H54 (cell line): ENCODE measurements around the gene PLEKHG1.

Source experiments
- DNase-seq: peaks from one replicate; pipeline ENCODE4 v3.0.0; 2011; ENCODE audit warnings: low spot score, mixed read lengths; ENCODE audit not compliant: insufficient read length
- FAIRE-seq: peaks from 3 replicates; lab custom pipeline; 2011; peaks lifted over from hg19 to GRCh38; lab: Jason Lieb, UNC
- POLR2A ChIP-seq: IDR thresholded peaks from 2 replicates; pipeline ENCODE4 v1.6.1; 2011; ENCODE audit warnings: low read depth, mild to moderate bottlenecking, low read length

The PLEKHG1 gene

DNA sequence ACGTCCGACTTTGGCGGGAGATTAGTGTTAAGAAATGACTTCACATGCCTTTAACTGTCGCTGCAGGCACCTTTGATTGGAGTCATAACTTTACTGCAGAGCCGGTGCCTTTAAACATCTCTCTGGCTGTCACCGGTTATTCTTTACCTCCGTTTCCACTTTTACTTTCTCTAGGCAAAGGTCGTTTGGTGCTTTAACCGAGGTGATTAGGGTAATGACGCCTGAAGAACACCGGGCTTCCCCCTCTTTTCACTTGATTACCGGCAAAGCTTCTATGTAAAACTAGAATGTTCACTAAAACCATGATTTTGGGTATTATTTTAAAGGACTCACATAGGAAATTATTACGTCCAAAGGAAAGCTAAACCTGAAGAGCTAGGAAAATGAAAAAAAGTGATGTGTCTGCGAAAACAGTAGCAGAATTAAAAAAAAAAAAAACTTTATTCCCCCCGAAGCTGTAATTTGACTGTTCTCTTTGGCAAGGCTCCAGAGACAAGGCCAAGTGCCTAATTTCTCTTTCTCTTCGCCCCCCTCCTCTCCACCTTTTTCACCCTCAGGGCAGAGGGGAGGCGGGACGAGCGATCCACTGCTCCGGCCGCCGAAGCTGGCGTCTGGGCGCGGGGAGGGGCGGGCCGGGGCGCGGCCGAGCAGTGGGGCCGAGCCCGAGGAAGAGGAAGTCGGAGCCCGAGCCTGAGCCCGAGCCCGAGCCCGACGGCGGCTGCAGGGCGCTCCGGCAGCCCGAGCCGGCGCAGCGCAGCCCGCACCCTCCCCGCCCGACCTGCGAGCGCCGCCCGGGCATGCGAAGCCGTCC lies at the start of gene PLEKHG1:
TSS of gene PLEKHG1 (plus strand) at position 687 of the 811 bp plus-strand sequence. CDS start 133,797 bp downstream, outside the sequence.
- peak; percentile 15 for DNase-seq
- no peak for TF ChIP-seq POLR2A
- no peak for FAIRE-seq

DNA sequence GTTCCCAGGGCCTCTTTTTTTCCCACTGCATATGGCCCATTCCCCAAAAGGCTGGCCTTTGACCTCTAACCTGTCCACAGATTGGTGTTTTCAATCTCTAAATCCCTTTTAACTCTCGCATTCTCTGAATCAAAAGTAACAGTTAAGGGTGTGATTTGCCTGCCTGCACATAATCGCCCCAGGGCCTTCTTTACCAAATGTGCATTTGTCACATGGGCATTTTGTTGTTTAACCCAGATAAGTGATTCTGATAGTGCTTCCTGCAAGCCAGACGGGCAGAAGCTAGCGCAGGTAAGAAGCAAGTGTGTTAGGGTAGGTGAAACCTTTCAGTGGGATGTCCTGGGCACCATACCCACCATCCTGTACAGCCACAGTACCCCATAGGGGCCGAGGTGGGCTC lies 49.4 kb upstream of the PLEKHG1 start:
- no peak for FAIRE-seq
- no peak for DNase-seq
- TF ChIP-seq POLR2A, result no peak

DNA sequence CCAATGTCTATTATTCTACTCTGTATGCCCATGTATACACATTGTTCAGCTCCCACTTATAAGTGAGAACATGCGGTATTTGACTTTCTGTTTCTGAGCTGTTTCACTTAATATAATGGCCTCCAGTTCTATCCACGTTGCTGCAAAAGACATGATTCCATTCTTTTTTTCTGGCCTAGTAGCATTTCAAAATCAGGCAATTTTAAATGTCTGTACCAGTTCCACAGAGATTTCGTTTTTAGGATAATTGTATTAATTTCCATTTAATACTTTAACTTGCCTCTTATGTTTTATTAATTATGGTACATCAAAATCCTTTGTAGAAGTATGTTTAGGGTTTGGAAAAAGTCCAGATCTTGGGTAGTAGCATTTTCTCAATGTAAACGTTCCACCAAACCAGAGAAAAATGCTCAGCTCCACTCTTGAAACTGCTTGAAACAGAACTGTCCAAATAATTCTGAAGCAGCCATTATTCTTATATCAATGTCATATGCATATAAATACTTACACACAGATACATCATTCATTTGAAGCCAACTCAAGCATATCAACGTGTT lies 42.6 kb upstream of the PLEKHG1 start:
- DNase-seq (no peak), FAIRE-seq (no peak)
- no peak for TF ChIP-seq POLR2A

DNA sequence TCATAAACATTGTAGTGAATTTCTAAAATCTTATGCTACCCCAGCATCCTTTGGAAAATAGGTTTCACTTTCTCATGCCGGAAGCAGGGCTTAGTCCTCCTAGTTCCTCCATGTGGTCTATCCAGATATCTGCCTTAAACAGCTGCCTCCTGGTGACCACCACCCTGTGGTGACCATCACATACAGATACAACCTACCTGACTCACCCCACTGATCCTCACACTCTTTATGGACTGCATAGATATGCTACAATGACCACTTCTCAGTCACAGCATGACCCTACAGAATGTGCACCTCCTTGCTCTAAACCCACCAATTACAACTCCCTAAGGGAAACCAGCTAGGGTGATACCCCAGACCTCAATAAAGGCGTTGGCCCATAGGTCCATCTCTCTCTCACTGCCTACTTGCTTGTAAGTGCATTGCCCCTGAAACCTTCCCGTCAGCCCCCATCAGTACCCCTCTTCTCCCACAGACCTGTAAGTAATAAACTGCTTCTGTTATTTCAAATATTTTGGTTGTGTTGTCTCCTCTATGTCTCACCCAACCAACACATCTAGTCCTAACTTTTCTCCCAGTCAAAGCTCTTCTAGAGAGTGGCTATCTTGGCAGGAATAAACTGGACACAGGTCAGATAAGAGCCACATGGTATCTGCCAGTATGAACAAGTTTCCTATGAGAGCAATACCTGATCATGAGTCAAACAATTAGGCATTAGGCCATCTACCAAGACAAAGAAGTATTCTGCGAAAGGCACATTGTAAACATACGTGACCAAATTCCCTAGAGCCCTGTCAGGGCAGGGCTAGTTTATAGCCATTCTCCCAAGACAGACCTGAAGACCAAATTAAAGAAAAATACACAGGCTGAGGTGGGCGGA lies 39.4 kb upstream of the PLEKHG1 start:
- DNase-seq (no peak), FAIRE-seq (no peak)
- TF ChIP-seq POLR2A, result no peak

DNA sequence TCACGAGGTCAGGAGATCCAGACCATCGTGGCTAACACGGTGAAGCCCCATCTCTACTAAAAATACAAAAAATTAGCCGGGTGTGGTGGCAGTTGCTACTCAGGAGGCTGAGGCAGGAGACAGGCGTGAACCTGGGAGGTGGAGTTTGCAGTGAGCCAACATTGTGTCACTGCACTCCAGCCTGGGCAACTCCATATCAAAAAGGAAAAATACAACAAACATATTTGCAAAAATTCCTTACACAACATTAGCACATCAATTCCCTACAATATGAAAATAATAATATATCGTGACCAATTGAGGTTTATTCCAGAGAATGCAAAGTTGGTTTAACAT lies 38.8 kb upstream of the PLEKHG1 start:
- DNase-seq (no peak), FAIRE-seq (no peak)
- no peak for TF ChIP-seq POLR2A

DNA sequence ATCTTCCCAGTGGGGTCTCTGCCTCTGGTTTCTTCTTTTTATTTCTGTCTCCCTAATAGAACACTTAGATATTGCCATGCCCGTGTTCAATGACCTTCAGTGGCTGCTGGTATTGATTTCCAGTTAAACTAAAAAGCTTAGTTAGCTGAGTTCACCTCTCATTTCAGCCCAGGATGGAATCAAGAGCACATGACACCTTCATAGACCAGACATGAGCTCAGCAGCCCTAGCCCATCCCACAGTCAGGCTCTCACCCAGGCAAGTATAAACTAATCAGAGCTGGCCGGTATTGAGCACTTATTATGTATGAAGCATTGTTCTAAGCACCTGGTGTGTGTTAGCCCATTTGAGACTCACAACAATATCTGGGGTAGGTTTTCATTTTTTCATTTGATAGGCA lies 33.7 kb upstream of the PLEKHG1 start:
- TF ChIP-seq POLR2A, result no peak
- no peak for FAIRE-seq
- no peak for DNase-seq

DNA sequence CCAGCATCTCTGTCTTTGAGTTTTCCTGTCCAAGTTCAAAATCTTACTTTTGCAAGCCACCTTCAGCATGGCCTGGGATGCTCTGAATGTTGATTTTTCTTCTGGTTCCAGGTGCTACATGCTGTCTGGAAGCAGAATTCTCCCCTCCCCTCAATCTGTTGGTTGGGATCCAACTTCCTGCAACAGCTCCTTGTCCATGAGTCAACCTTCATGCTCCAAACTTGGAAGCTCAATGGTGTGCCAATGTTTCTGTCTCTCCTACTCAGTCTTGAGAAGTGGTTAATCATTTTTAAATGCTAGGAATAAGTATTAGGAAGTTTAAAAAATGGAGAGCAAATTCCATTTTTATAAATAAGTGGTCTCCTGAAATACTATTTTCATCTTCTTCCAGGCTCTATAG lies 33.2 kb upstream of the PLEKHG1 start:
- FAIRE-seq (no peak), DNase-seq (no peak)
- TF ChIP-seq POLR2A, result no peak

DNA sequence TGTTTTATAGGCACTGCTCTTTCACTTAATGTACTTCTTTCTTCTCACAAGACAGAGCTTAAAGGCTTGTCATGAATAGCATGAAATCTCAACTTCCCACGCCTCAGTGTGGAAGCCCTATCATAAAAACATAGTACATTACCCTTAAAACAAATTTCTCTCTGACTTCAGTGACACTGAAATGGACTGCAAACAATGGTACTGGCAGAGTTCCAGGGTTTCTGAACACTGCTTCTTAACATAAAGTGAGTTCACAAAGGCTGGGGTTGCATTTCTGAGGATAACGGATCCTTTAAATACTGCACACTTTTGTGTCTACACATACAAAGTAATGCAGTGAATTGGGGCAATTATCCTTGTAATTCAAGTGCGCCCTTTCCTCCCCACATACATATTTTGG lies 32.3 kb upstream of the PLEKHG1 start:
- FAIRE-seq (no peak), DNase-seq (no peak)
- TF ChIP-seq POLR2A, result no peak

DNA sequence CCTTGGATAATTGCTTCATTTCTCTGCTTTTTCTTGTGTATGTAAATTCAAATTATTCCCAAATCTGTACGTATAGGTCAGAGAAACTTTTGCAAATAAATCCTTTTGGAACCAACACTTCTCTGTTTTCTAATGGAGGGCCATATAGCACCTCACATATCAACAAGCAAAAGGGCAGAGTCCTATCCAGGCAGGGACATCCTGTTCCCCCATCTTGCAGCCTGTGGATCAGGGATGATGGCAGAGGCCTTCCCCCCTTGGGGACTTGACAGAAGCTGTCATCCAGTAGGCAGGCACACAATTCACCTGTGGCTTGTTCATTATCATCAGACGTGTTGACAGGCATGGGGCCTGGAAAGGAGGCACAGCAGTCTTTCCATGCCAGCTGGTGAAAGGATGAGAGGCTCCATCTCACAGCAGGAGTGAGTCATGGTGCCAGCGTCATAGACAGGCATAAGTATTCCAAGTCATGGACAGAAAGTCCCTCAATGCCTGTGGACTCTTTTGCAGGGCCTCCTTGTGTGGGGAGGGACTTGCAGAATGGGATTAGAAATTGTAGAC lies 31.8 kb upstream of the PLEKHG1 start:
- FAIRE-seq (no peak), DNase-seq (peak; percentile 5)
- no peak for TF ChIP-seq POLR2A

DNA sequence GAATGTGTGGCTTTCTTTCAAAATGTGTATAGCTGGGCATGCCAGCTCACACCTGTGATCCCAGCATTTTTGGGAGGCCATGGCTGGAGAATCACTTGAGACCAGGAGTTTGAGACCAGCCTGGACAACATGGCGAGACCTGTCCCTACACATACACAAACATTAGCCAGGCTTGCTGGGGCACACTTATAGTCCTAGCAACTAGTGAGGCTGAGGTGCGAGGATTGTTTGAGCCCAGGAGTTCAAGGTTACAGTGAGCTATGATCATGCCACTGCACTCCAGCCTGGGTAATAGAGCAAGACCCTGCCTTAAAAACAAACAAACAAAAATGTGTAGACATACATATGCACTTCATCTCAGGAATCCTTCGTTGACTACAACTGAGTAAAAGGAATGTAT lies 31.1 kb upstream of the PLEKHG1 start:
- no peak for TF ChIP-seq POLR2A
- DNase-seq (no peak), FAIRE-seq (no peak)

DNA sequence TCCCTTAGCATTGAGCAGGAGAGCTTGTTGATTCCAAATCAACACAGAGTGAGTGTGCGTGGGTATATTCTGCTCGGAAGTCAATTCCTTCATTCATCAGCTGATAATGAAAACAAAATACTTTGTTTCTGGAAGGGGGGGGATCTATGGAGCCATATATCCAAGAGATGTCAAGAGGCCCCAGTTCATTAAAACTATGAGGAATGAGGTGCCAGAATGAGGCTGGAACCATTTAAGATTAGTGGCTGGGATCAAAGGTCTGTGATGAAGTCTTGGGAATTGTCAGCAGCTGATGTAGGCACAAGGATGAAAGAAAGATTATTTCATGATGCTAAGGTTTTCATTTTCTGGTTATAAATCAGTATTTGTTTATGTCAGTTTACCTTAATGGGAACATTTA lies 30.5 kb upstream of the PLEKHG1 start:
- DNase-seq, result no peak
- TF ChIP-seq POLR2A, result no peak
- FAIRE-seq, result no peak

DNA sequence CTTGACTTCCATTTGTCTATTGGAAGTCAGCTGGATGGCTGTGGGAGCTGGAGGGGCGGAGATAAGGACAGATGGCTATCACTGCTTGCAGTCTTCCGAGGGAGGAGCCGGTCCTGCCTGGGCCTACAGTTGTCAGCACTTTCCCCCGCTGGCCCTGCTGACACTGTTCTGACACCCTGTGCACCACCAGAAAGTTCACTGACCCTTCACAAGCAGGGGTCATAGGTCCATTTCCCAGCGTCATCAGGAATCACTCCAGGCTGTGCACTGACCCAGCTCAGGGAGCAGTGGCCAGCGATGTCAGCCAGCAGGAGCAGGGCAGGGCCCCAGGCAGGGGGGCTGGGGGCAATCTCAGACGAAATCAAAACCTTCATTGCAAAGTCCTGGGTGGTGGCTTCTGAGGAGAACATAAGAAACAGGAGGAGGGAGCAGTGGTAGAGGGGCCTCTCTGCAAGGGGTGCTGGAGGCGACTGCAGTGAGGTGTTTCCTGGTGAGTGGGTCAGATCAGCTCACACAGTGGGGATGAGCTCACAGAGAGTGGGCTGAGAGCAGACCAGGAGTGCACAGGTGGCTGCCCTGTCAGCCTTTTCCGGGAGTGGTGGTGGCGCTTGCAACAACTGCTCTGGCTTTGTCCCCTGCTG lies 26.5 kb upstream of the PLEKHG1 start:
- TF ChIP-seq POLR2A, result no peak
- no peak for DNase-seq
- no peak for FAIRE-seq

DNA sequence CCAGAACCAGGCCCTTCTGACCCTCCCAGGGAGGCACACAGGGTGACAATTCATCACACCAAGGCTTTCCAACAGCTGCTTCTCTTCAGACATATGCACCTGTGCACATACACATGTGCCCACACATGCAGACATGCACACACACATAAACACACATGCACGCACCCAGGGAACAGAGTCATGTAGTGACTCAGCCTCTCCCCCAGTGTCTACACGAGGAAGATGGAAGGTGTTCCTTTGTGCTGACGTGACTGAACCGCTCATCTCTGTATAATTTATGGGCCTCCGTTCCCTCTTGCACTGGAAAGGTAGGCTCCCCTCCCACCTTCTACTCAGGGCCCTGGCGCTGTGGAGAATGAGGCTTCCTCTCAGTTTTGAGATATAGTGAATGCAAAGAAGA lies 23.8 kb upstream of the PLEKHG1 start:
- no peak for TF ChIP-seq POLR2A
- DNase-seq, result no peak
- no peak for FAIRE-seq
